GM19372 (cell line): ENCODE measurements around the gene TXNL4B.

ENCODE experiments used
- ATAC-seq: cut with Tn5 transposase; IDR thresholded peaks from one replicate; pipeline ENCODE4 v1.9.1; 2021; ENCODE audit warnings: mild to moderate bottlenecking, low read depth, moderate library complexity; ENCODE audit not compliant: unreplicated experiment

The TXNL4B gene

DNA sequence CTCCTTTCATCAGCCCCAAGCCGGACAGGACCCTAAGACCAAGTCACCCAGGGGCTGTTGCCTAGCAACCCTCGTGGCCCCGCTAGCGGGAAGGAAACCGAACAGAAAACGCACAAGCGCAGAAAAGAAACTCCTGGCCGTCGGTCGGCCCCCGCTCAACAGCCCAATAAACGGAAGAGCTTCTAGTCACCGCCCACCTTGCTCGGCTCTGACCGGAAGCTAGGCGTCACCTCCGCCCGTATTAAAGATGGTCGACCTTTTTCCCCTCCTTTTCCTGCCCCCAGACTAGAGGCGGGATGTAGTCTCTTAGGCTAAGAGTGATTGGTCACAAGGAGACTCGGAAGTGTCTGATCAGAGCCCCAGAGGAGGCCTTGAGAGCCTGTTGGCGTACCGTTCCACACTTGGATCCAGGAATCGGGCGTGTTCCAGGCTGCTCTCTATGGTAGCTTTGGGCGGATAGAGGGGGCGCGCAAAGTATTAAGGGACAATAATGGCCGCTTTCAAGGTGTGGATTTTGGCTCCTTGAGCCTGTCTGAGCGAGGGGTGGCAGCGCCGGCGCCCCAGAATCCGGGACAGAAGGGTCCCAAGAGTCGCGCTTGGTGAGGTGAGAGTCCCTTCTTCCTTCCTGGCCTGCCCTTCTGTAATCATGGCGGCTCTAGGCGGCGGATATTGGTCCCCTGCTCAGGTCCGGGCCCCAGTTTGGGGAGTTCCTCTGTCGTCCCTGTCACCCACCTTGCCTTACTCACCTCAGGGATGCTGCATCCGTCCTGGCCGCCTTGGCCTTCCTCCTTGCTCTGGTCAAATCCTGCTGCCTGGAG lies at the start of gene TXNL4B, which contains the start of gene DHX38:
Gene TXNL4B, minus strand, starts transcription at position 173 of the 818 bp plus-strand sequence. CDS start 2,871 bp downstream, outside the sequence.
Gene DHX38, plus strand, starts transcription at position 400 of the 818 bp plus-strand sequence. CDS start 2,311 bp downstream, outside the sequence.
- peak; percentile 98 for ATAC-seq

- no peak for ATAC-seq
Observed at GRCh38 chr16:72142476-72142875, 49.1 kb upstream of the TXNL4B start.

GRCh38 chr16:72139908-72140307 lies 46.5 kb upstream of the TXNL4B start:
- no peak for ATAC-seq

DNA sequence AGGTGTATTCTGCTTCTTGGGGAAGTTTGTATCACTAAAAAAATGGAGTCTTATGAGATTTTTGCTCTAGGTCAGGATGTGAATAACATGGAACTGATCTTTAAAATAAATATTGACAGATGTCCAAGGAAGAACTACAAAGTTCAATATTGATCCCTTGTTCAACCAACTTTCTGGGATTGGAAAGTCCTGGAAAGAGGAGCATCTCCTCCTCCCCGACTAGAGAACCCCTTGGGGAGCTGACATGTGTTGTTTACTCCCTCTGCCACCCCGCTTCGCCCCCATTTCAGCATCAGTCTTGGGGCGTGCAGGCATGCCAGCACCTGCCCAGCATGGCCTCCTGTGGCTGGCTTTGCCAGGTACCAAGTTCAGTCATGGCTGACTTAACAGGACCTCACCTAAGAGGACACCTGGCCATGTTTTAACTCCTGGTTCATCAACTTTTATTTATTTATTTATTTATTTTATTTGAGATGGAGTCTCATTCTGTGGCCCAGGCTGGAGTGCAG lies 44.7 kb upstream of the TXNL4B start:
- no peak for ATAC-seq

GRCh38 chr16:72137380-72138063 lies 44.1 kb upstream of the TXNL4B start:
- ATAC-seq, result no peak

GRCh38 chr16:72134507-72134906 lies 41.1 kb upstream of the TXNL4B start:
- ATAC-seq, result no peak

GRCh38 chr16:72132726-72133125 lies 39.3 kb upstream of the TXNL4B start:
- no peak for ATAC-seq

- ATAC-seq, result no peak
Observed at GRCh38 chr16:72131036-72131435, 37.6 kb upstream of the TXNL4B start.

- ATAC-seq, result no peak
Observed at GRCh38 chr16:72129976-72130656, 36.7 kb upstream of the TXNL4B start.

- no peak for ATAC-seq
Observed at GRCh38 chr16:72128701-72129100, 35.3 kb upstream of the TXNL4B start.

- no peak for ATAC-seq
Observed at GRCh38 chr16:72126429-72126765, 33.0 kb upstream of the TXNL4B start.

DNA sequence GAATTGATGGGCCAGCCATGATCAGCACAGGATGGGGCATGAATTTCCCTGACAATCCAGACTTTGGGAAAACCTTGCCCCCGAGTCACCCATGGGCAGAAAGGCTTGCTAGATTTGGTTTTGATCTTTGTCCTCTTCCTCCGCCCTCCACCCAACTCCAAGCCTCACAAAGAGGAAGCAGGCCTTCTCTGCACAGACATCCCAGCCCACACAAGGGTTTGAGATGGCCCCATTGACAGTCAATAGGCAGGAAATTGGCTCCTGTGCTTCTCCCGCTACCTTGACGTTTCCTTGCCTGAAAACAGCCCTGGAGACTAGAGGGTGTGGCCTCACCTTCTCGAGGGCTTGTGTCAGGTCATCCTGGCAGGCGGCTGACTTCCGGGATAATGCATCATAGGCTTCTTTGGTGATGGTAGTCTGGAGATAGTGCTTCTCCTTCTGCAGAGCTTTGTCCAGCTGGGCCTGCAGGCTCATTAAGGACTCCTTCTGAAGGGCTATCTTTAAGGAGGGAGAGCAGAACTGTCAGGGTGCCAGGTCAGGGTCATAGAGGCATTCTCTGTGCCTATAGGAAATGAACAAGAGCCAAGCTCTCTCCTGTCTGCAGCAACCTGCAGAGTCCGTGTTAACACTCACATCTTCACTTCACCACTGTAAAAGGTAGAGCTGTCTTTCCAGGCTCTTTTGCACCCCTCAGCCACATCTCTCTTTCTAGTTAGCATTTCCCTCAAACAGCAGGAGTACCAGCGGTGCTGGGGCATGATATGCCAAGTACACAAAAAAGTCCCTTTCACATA lies 32.4 kb upstream of the TXNL4B start:
- ATAC-seq, result no peak

- peak; percentile 65 for ATAC-seq
Observed at GRCh38 chr16:72124761-72125634, 31.6 kb upstream of the TXNL4B start.

DNA sequence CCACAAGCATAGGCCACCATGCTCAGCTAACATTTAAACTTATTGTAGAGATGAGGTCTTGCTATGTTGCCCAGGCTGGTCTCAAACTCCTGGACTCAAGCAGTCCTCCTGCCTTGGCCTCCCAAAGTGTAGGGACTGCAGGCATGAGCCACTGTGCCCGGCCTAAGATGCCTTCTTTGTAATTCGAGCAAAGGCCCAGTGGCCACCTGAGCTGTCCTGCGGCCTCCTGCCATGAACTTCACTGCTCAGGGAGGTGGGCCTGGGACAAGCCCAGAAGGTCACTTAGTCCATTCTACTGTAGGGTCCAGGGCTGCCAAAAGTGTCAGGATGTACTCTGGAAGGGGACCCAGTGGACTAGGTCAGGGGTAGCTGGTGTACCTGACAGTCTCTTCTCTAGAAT lies 30.7 kb upstream of the TXNL4B start:
- no peak for ATAC-seq

DNA sequence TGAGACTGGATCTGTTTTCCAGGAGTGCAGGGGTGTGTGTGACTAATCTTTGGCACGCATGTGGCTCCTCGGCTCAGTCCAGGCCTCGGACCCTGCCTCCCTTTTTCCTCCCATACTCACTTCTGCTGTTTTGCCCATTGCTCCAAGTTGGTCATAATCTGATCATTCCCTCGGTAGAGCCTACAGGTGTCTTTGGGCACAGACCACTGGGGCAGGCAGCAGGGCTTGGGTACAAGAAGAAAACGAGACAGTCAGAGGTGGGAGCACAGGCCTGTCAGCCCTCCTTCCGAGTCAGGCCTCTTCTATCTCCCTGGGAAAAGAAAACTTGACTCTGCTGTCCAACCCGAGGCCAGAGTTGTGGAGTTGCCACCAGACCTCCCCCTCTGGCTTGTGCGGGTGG lies 30.0 kb upstream of the TXNL4B start:
- no peak for ATAC-seq

DNA sequence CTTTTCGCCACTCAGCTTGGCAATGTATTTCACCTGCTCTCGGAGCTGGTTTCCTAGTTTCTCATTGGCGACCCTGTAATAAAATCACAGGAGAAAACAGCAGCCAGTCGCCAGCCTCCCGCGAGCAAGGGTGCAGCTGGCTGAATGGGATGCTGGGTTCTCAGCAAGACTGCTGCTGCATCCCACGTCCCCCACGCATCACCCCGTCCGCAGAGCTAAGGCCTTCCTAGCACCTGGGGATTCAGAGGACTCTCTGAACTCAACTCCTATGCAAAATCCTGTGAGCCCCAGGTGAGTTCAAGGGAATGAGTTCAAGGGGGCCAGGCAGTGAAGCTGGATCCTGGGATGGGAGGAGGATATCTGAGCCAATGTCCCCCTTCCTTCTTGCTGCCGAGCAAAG lies 29.5 kb upstream of the TXNL4B start:
- no peak for ATAC-seq

GRCh38 chr16:72122308-72122707 lies 28.9 kb upstream of the TXNL4B start:
- ATAC-seq, result no peak

DNA sequence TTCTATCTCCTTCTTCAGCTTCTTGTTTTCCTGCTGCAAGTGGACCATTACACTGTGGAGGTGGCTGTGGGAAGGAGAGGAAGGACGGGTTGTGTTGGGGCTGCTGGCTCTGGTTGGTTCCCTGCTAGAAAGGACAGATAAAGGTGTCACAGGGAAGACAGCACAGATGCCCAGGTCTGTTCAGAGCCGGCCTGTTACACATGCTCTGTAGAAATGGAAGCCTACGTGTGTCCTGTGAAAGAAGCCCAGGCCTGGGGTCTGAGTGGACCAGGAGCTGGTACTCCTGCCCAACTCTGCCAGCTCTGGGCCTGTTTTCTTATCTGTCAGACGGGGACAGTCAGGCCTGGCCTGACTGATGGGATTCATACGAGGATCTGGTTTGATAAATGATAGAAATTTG lies 26.6 kb upstream of the TXNL4B start:
- ATAC-seq, result no peak

DNA sequence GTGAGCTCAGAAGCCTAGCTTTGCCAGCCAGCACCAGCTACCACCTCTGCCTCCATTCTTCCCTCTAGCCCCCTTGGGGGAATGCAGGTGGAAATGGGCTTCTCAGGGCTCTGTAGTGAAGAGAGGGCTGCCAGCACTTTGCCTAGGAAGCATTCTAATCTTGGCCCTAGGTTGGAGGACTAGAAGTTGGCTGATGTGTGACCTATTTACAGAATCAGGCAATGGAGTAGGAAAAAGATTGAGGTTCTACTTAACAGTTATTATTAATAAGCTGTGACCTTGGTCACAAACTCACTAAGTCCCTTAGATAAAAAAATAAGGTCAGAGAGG lies 20.2 kb upstream of the TXNL4B start:
- ATAC-seq, result no peak
